ENCODE results near the gene DIAPH1.

The DIAPH1 gene

GRCh38 chr5:141543053-141543452 lies 75.7 kb downstream of the DIAPH1 start:
- no peak overlapping the region for H3K27ac ChIP-seq (ENCODE audit: insufficient read depth, low read depth, low read length, poor library complexity, severe bottlenecking)
- H3K36me3 ChIP-seq (ENCODE audit: control insufficient read depth, insufficient read depth, low read length), result no peaks in the 10 kb centered on the region
- no peaks in the 10 kb centered on the region for H3K4me1 ChIP-seq (ENCODE audit: control insufficient read depth, insufficient read depth, low read length)
- H3K27me3 ChIP-seq (ENCODE audit: control insufficient read depth, insufficient read depth, low read length, poor library complexity, severe bottlenecking), result no peaks in the 10 kb centered on the region
- WGBS, 2 experiments, result 85 to 100% methylated on average over 2 of the region's 2 CpGs
- H3K4me3 ChIP-seq (ENCODE audit: insufficient read depth, low read depth, low read length), result no peak overlapping the region
- no peaks in the 10 kb centered on the region for H3K9me3 ChIP-seq (ENCODE audit: control insufficient read depth, low read length)

DNA sequence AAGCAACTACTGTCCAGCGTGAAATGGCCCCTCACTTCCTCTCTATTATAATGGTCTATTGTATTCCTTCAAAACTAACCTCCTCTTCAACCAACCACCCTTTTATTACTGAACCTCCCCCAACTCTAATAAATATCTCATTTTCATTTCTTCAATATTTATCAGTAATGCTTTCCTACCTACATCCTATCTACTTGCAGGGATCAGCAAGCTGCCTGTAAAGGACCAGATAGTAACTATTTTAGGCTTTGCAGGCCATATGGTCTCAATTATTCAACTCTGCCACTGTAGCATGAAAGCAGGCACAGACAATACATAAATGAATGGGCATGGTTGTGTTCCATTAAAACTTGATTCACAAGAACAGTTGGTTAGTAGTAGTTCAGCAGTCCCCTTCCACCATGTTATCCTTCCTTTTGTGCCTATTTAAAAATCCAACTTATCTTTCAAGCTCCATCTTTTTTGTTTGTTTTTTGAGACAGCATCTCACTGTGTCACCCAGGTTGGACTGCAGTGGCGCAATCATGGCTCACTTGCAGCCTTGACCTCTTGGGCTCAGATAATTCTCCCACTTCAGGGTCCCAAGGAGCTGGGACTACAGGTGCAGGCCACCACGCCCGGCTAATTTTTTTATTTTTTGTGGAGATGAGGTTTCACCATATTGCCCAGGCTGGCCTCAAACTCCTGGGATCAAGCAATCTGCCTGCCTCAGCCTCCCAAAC lies 84.1 kb downstream of the DIAPH1 start:
- Histone ChIP-seq H3K9me3 (ENCODE audit: control insufficient read depth, low read length) (no peaks in the 10 kb centered on the region), H3K27me3 (ENCODE audit: control insufficient read depth, insufficient read depth, low read length, poor library complexity, severe bottlenecking) (no peaks in the 10 kb centered on the region), H3K4me3 (ENCODE audit: insufficient read depth, low read depth, low read length) (no peak overlapping the region), H3K4me1 (ENCODE audit: control insufficient read depth, insufficient read depth, low read length) (no peaks in the 10 kb centered on the region), H3K27ac (ENCODE audit: insufficient read depth, low read depth, low read length, poor library complexity, severe bottlenecking) (no peak overlapping the region), H3K36me3 (ENCODE audit: control insufficient read depth, insufficient read depth, low read length) (peaks cover 4% of the 10 kb centered on the region)
- 90 to 95% methylated on average over 4 of the region's 4 CpGs for WGBS, 2 experiments

DNA sequence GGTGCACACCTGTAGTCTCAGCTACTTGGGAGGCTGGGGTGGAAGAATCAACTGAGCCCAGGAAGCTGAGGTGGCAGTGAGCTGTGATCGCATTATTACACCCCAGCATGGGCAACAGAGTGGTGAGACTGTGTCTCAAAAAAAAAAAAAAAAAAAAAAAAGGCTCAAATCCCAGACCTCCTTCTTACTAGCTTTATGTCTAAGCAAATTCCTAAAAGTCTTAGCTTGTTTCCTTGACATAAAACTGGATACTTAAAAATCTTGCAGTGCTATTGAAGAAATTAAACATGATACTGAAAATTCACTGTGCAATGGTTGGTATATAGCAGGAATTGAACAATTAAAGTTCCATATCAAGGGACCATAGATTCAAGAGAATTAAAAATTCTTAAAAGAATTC lies 84.9 kb downstream of the DIAPH1 start:
- Histone ChIP-seq H3K4me1 (ENCODE audit: control insufficient read depth, insufficient read depth, low read length) (no peaks in the 10 kb centered on the region), H3K4me3 (ENCODE audit: insufficient read depth, low read depth, low read length) (no peak overlapping the region), H3K36me3 (ENCODE audit: control insufficient read depth, insufficient read depth, low read length) (peaks cover 6% of the 10 kb centered on the region), H3K27ac (ENCODE audit: insufficient read depth, low read depth, low read length, poor library complexity, severe bottlenecking) (no peak overlapping the region), H3K27me3 (ENCODE audit: control insufficient read depth, insufficient read depth, low read length, poor library complexity, severe bottlenecking) (no peaks in the 10 kb centered on the region), H3K9me3 (ENCODE audit: control insufficient read depth, low read length) (no peaks in the 10 kb centered on the region)
- WGBS, 2 experiments, result 86 to 92% methylated on average over 1 of the region's 1 CpG

DNA sequence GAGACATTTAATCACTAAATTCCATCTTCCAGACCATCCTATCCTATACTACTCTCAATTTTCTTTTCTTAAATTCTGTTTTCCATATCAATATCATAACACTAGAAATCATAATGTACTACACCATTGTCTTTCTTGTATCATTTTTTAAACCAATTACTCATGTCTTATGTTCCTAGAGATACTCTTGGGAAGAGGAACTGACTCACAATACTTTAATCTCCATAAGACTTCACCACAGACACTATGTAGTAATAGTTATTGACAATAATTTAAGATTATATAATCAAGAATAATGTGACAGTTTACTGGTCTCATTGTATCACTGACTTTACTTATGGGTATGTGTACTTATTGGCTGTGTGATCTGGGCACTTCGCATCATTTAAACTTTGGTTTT lies 86.1 kb downstream of the DIAPH1 start:
- no peaks in the 10 kb centered on the region for H3K4me1 ChIP-seq (ENCODE audit: control insufficient read depth, insufficient read depth, low read length)
- H3K36me3 ChIP-seq (ENCODE audit: control insufficient read depth, insufficient read depth, low read length), result peaks cover 10% of the 10 kb centered on the region
- 96 to 100% methylated on average over 1 of the region's 1 CpG for WGBS, 2 experiments
- H3K4me3 ChIP-seq (ENCODE audit: insufficient read depth, low read depth, low read length), result no peak overlapping the region
- no peaks in the 10 kb centered on the region for H3K9me3 ChIP-seq (ENCODE audit: control insufficient read depth, low read length)
- no peaks in the 10 kb centered on the region for H3K27me3 ChIP-seq (ENCODE audit: control insufficient read depth, insufficient read depth, low read length, poor library complexity, severe bottlenecking)
- no peak overlapping the region for H3K27ac ChIP-seq (ENCODE audit: insufficient read depth, low read depth, low read length, poor library complexity, severe bottlenecking)

DNA sequence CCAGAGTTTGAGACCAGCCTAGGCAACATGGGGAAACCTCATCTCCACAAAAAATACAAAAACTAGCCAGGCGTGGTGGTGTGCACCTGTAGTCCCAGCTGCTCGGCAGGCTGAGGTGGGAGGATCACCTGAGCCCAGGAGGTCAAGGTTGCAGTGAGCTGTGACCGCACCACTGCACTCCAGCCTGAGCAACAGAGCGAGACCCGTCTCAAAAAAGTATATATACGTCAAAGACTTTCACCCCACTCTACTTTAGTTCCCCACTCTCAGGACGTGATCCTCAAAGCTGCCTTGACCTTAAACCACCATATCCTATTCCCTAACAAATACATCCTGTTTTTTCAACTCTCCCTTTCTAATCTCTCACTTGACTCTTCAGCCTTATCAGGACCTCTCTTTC lies 88.9 kb downstream of the DIAPH1 start:
- H3K27me3 ChIP-seq (ENCODE audit: control insufficient read depth, insufficient read depth, low read length, poor library complexity, severe bottlenecking), result no peaks in the 10 kb centered on the region
- peaks cover 7% of the 10 kb centered on the region for H3K4me1 ChIP-seq (ENCODE audit: control insufficient read depth, insufficient read depth, low read length)
- WGBS, 2 experiments, result 94% methylated on average over 7 of the region's 7 CpGs
- H3K27ac ChIP-seq (ENCODE audit: insufficient read depth, low read depth, low read length, poor library complexity, severe bottlenecking), result no peak overlapping the region
- peaks cover 10% of the 10 kb centered on the region for H3K36me3 ChIP-seq (ENCODE audit: control insufficient read depth, insufficient read depth, low read length)
- no peaks in the 10 kb centered on the region for H3K9me3 ChIP-seq (ENCODE audit: control insufficient read depth, low read length)
- no peak overlapping the region for H3K4me3 ChIP-seq (ENCODE audit: insufficient read depth, low read depth, low read length)

DNA sequence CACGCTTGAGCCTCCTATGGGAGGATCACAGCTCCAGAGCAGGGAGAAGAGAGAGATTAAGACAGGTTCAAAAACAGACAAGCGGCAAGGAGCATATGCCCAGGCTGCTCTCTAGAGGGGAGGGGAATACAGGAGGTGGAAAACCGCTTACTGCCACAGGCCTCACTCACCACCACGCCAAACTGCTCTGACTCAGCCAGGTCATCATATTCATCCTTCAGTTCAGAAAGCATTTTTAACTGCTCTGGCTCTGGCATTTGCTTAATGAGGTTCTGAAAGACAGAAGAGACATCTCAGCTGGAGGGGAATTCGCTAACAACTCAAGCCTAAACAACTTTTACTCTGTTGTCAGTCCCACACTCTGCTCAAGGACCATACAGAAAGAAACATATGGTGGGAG lies 89.8 kb downstream of the DIAPH1 start:
- 93 to 97% methylated on average over 4 to 5 of the region's 5 CpGs for WGBS, 2 experiments
- Histone ChIP-seq H3K9me3 (ENCODE audit: control insufficient read depth, low read length) (no peaks in the 10 kb centered on the region), H3K4me1 (ENCODE audit: control insufficient read depth, insufficient read depth, low read length) (peaks cover 12% of the 10 kb centered on the region), H3K27ac (ENCODE audit: insufficient read depth, low read depth, low read length, poor library complexity, severe bottlenecking) (no peak overlapping the region), H3K4me3 (ENCODE audit: insufficient read depth, low read depth, low read length) (no peak overlapping the region), H3K36me3 (ENCODE audit: control insufficient read depth, insufficient read depth, low read length) (peaks cover 6% of the 10 kb centered on the region), H3K27me3 (ENCODE audit: control insufficient read depth, insufficient read depth, low read length, poor library complexity, severe bottlenecking) (no peaks in the 10 kb centered on the region)

GRCh38 chr5:141528291-141528984 lies 90.4 kb downstream of the DIAPH1 start:
- Histone ChIP-seq H3K4me3 (ENCODE audit: insufficient read depth, low read depth, low read length) (no peak overlapping the region), H3K36me3 (ENCODE audit: control insufficient read depth, insufficient read depth, low read length) (peaks cover 6% of the 10 kb centered on the region), H3K4me1 (ENCODE audit: control insufficient read depth, insufficient read depth, low read length) (peaks cover 17% of the 10 kb centered on the region), H3K27me3 (ENCODE audit: control insufficient read depth, insufficient read depth, low read length, poor library complexity, severe bottlenecking) (no peaks in the 10 kb centered on the region), H3K9me3 (ENCODE audit: control insufficient read depth, low read length) (no peaks in the 10 kb centered on the region), H3K27ac (ENCODE audit: insufficient read depth, low read depth, low read length, poor library complexity, severe bottlenecking) (no peak overlapping the region)
- 93 to 95% methylated on average over 11 of the region's 11 CpGs for WGBS, 2 experiments

DNA sequence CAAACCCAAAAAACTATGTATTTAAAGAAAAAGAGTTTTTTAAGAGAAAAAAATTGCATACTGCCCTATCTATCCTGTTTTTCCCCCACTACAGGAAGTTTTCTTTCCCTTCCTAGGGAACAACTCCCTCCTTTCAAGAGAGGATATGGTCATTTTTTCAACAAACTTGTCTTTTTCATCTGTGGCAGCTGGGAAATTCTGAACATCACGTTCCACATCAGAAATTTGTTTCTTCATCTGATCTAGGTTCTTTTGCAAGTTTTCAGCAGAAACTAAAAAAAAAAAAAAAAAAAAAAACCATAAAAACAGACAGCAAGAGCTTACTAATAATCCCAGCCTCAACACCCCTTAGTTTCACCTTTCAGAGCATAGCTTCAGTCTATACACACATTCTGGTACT lies 91.4 kb downstream of the DIAPH1 start:
- Histone ChIP-seq H3K4me3 (ENCODE audit: insufficient read depth, low read depth, low read length) (no peak overlapping the region), H3K4me1 (ENCODE audit: control insufficient read depth, insufficient read depth, low read length) (peaks cover 20% of the 10 kb centered on the region), H3K9me3 (ENCODE audit: control insufficient read depth, low read length) (no peaks in the 10 kb centered on the region), H3K27me3 (ENCODE audit: control insufficient read depth, insufficient read depth, low read length, poor library complexity, severe bottlenecking) (no peaks in the 10 kb centered on the region), H3K36me3 (ENCODE audit: control insufficient read depth, insufficient read depth, low read length) (peaks cover 6% of the 10 kb centered on the region), H3K27ac (ENCODE audit: insufficient read depth, low read depth, low read length, poor library complexity, severe bottlenecking) (no peak overlapping the region)
- 89 to 100% methylated on average over 1 of the region's 1 CpG for WGBS, 2 experiments

- H3K36me3 ChIP-seq (ENCODE audit: control insufficient read depth, insufficient read depth, low read length), result peaks cover 6% of the 10 kb centered on the region
- 92 to 97% methylated on average over 7 of the region's 7 CpGs for WGBS, 2 experiments
- H3K27ac ChIP-seq (ENCODE audit: insufficient read depth, low read depth, low read length, poor library complexity, severe bottlenecking), result peak overlapping the region; percentile 56
- no peak overlapping the region for H3K4me3 ChIP-seq (ENCODE audit: insufficient read depth, low read depth, low read length)
- no peaks in the 10 kb centered on the region for H3K9me3 ChIP-seq (ENCODE audit: control insufficient read depth, low read length)
- H3K27me3 ChIP-seq (ENCODE audit: control insufficient read depth, insufficient read depth, low read length, poor library complexity, severe bottlenecking), result no peaks in the 10 kb centered on the region
- H3K4me1 ChIP-seq (ENCODE audit: control insufficient read depth, insufficient read depth, low read length), result peaks cover 37% of the 10 kb centered on the region
Measured at GRCh38 chr5:141525653-141526052, 93.1 kb downstream of the DIAPH1 start.

DNA sequence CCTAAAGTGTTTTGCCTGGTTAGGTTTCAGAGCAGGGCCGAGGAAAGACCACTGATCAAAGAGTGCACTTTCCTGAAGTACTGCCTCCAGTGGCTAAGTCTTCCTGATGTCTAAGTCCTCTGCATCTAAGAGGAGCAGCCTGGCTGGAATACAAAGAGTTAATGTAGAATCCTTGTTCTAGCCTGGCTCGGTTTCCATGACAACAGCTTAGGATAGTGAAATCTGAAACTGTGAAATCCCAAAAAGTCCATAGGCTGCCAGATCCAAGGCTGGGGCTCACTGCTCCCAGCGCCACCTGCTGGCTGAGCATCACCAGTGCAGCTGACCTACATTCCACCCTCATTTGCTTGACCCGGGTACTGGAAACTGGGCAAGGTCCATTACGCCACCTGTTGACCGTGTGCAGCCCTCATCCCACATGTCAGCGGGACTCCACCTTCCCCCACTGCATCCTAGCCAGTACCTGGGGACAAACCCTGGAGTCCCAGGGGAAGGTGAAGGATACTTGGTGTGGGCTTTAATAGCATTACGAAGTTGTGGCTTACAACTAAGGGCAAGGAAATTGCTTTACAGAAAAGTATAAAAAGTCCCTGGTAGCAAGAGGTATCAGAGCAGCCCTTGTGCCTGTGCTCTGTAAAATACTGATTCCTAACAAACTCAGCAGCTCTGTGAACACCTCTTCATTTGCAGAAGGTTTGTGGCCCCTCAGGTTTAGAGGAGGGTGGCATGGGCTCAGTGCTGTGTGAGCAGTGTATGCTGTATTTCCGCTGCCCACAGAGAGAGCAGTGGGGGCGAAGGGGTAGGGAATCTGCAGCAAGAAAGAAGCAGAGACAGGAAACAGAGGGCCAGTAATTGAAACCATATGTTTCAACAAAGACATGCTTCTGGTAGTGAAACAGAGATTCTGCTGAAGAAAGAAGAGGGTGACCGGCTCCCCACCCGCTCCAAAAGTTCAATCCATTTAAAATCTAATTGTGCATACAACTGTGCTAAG lies 93.9 kb downstream of the DIAPH1 start:
- Histone ChIP-seq H3K4me3 (ENCODE audit: insufficient read depth, low read depth, low read length) (no peak overlapping the region), H3K9me3 (ENCODE audit: control insufficient read depth, low read length) (no peaks in the 10 kb centered on the region), H3K27me3 (ENCODE audit: control insufficient read depth, insufficient read depth, low read length, poor library complexity, severe bottlenecking) (no peaks in the 10 kb centered on the region), H3K4me1 (ENCODE audit: control insufficient read depth, insufficient read depth, low read length) (peaks cover 37% of the 10 kb centered on the region), H3K36me3 (ENCODE audit: control insufficient read depth, insufficient read depth, low read length) (peaks cover 14% of the 10 kb centered on the region), H3K27ac (ENCODE audit: insufficient read depth, low read depth, low read length, poor library complexity, severe bottlenecking) (peak overlapping the region; percentile 56)
- WGBS, 2 experiments, result 21 to 38% methylated on average over 10 to 12 of the region's 12 CpGs

Data from ectodermal cell (in vitro differentiated cells).